Germinal center (tissue), 1 donor: ENCODE data around the gene ISG20.

ENCODE experiments used
- DNase-seq: peaks from one replicate; pipeline ENCODE4 v3.0.0; 2012; ENCODE audit warnings: mixed read lengths, low spot score

Gene ISG20

GRCh38 chr15:88654430-88655102 is 15.8 kb downstream of the ISG20 start:
- no peak for DNase-seq

- DNase-seq = no peak
Measured at GRCh38 chr15:88655103-88655553, 16.3 kb downstream of the ISG20 start.

GRCh38 chr15:88655800-88656488 is 17.1 kb downstream of the ISG20 start:
- peak; percentile 30 for DNase-seq

GRCh38 chr15:88656760-88657221 is 18.0 kb downstream of the ISG20 start:
- peak; percentile 85 for DNase-seq

GRCh38 chr15:88657326-88658069 is 18.7 kb downstream of the ISG20 start:
- no peak for DNase-seq

GRCh38 chr15:88658070-88658965 is 19.5 kb downstream of the ISG20 start:
- no peak for DNase-seq

- no peak for DNase-seq
Measured at GRCh38 chr15:88658972-88659931, 20.4 kb downstream of the ISG20 start.

- DNase-seq = no peak
Measured at GRCh38 chr15:88661041-88661700, 22.4 kb downstream of the ISG20 start.

GRCh38 chr15:88661761-88662556 is 23.1 kb downstream of the ISG20 start:
- DNase-seq = no peak

GRCh38 chr15:88663141-88663621 is 24.4 kb downstream of the ISG20 start:
- DNase-seq = no peak

- no peak for DNase-seq
Measured at GRCh38 chr15:88664151-88664778, 25.4 kb downstream of the ISG20 start.

- DNase-seq = no peak
Measured at GRCh38 chr15:88674661-88675060, 35.8 kb downstream of the ISG20 start.

- no peak for DNase-seq
Measured at GRCh38 chr15:88678755-88679154, 39.9 kb downstream of the ISG20 start.

- no peak for DNase-seq
Measured at GRCh38 chr15:88680241-88681001, 41.6 kb downstream of the ISG20 start.

- DNase-seq = no peak
Measured at GRCh38 chr15:88681610-88682221, 42.9 kb downstream of the ISG20 start.

GRCh38 chr15:88684345-88684744 is 45.5 kb downstream of the ISG20 start:
- DNase-seq = no peak

GRCh38 chr15:88686166-88686565 is 47.4 kb downstream of the ISG20 start:
- no peak for DNase-seq
